GM21786 (cell line): ENCODE measurements around the gene ODC1.

Source experiments
- ATAC-seq: cut with Tn5 transposase; IDR thresholded peaks from one replicate; pipeline ENCODE4 v1.9.1; 2021; ENCODE audit not compliant: unreplicated experiment

The ODC1 gene

GRCh38 chr2:10402653-10403215 lies 45.4 kb downstream of the ODC1 start:
- ATAC-seq = no peak

GRCh38 chr2:10402062-10402585 lies 46.0 kb downstream of the ODC1 start:
- ATAC-seq = no peak

- ATAC-seq = no peak
These were observed 46.9 kb downstream of the ODC1 start for GRCh38 chr2:10400978-10401951.

- ATAC-seq = no peak
These were observed 47.6 kb downstream of the ODC1 start for GRCh38 chr2:10400568-10400977.

- ATAC-seq = no peak
These were observed 48.1 kb downstream of the ODC1 start for GRCh38 chr2:10400002-10400401.

- no peak for ATAC-seq
These were observed 48.8 kb downstream of the ODC1 start for GRCh38 chr2:10399358-10399757.

GRCh38 chr2:10398496-10398895 lies 49.6 kb downstream of the ODC1 start:
- ATAC-seq = no peak

GRCh38 chr2:10397878-10398277 lies 50.2 kb downstream of the ODC1 start:
- no peak for ATAC-seq

GRCh38 chr2:10397297-10397875 lies 50.7 kb downstream of the ODC1 start:
- ATAC-seq = no peak

GRCh38 chr2:10396464-10396863 lies 51.7 kb downstream of the ODC1 start:
- ATAC-seq = no peak

GRCh38 chr2:10395893-10396292 lies 52.2 kb downstream of the ODC1 start:
- ATAC-seq = no peak

- ATAC-seq = no peak
These were observed 54.5 kb downstream of the ODC1 start for GRCh38 chr2:10393640-10393982.

GRCh38 chr2:10392951-10393639 lies 55.0 kb downstream of the ODC1 start:
- no peak for ATAC-seq

- no peak for ATAC-seq
These were observed 55.6 kb downstream of the ODC1 start for GRCh38 chr2:10392548-10392947.

- no peak for ATAC-seq
These were observed 56.0 kb downstream of the ODC1 start for GRCh38 chr2:10392100-10392499.

- ATAC-seq = no peak
These were observed 57.7 kb downstream of the ODC1 start for GRCh38 chr2:10390369-10390801.
